Body of pancreas (tissue), 4 donors: ENCODE measurements around the gene NAMPT.

ENCODE experiments used
- CTCF ChIP-seq, 7 experiments: fragments of 450-650 bp in 4 of 7; fragments of 200-600 bp in 3 of 7; sonication (generic) in 3 of 7; IDR thresholded peaks; one replicate each; pipeline ENCODE4 v1.5.1; 2016 to 2019; ENCODE audit warnings: antibody characterized with exemption in 7 of 7
- POLR2A ChIP-seq, 3 donors: fragments of 450-650 bp; IDR thresholded peaks; one replicate each; pipeline ENCODE4 v1.6.1; 2016; ENCODE audit warnings: antibody characterized with exemption in 3 of 3, mild to moderate bottlenecking in 2 of 3

DNA sequence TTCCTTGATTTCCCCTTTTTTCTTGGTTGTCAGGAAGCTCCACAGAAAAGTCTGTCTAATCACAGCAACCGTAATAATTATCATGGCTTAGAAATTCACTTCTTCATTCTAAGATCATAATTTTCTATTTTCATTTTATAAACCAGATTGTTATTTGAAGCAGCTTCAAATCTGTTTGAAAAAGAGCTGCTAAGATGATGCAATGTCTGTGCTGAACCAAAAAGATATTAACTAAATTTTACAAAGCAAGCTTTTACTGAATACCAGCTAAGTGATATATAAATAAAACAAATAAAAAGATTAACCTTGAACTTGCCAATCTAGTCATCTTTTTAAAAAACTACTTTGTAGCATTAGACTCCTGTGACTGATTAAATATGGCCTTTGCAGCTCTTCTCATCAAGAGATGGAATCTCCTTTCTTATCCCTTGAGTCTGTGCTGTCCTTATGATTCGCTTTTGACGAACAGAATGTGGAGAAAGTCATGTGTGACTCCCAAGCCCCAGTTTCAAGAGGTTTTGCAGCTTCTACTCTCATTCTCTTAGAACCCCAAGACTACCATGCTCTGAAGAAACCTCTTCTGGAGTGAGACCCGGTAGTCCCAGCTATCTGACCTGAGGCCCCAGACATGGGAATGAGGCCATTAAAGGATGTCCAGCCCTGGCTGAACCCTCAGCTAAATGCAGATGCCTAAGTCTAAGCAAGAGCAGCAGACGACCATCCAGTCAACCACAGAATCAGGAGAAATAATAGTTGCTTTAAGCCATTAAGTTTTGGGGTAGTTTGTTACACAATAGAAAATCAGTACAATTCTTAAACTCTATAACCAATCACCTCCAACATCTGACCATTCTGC lies 14.4 kb downstream of the NAMPT start:
- TF ChIP-seq CTCF (IDR thresholded peaks at IDR 0.05), result no peak
- TF ChIP-seq POLR2A (IDR thresholded peaks at IDR 0.05), result no peak
